ENCODE results near the gene TPM4.
"Not testable (repeated sequence)": the region's sequence is repeated elsewhere in the genome, so short reads cannot be mapped to it uniquely, and the experiment has no call there.

The TPM4 gene

GRCh38 chr19:16099314-16099965 is 23.1 kb downstream of the TPM4 start:
- DNase-seq, result not testable (repeated sequence)

GRCh38 chr19:16100524-16100923 is 24.2 kb downstream of the TPM4 start:
- DNase-seq, result no peak

- DNase-seq, result no peak
These were observed 28.4 kb downstream of the TPM4 start for GRCh38 chr19:16104722-16105121.

- DNase-seq, result no peak
These were observed 29.8 kb downstream of the TPM4 start for GRCh38 chr19:16106121-16106520.

- DNase-seq, result peak; percentile 98
These were observed 35.0 kb downstream of the TPM4 start, which contains the start of gene RAB8A for GRCh38 chr19:16111160-16111908. Gene RAB8A, plus strand, starts transcription at chr19:16111889. Its CDS starts 13 bp downstream, at chr19:16111902.

- DNase-seq, result no peak
These were observed 35.8 kb downstream of the TPM4 start for GRCh38 chr19:16111909-16112752.

- DNase-seq, result no peak
These were observed 36.5 kb downstream of the TPM4 start for GRCh38 chr19:16112778-16113177.

- DNase-seq, result no peak
These were observed 37.4 kb downstream of the TPM4 start for GRCh38 chr19:16113727-16114126.

- DNase-seq, result no peak
These were observed 39.2 kb downstream of the TPM4 start for GRCh38 chr19:16115301-16116039.

GRCh38 chr19:16116067-16116466 is 39.8 kb downstream of the TPM4 start:
- DNase-seq, result no peak

- no peak for DNase-seq
These were observed 41.3 kb downstream of the TPM4 start for GRCh38 chr19:16117594-16118033.

GRCh38 chr19:16118489-16119033 is 42.3 kb downstream of the TPM4 start:
- DNase-seq, result no peak

GRCh38 chr19:16119075-16119857 is 43.0 kb downstream of the TPM4 start:
- DNase-seq, result not testable (repeated sequence)

- DNase-seq, result no peak
These were observed 44.8 kb downstream of the TPM4 start for GRCh38 chr19:16121141-16121540.

- no peak for DNase-seq
These were observed 45.7 kb downstream of the TPM4 start for GRCh38 chr19:16121967-16122366.

GRCh38 chr19:16124953-16125352 is 48.7 kb downstream of the TPM4 start:
- DNase-seq, result no peak

- no peak for DNase-seq
These were observed 49.6 kb downstream of the TPM4 start for GRCh38 chr19:16125737-16126495.

GRCh38 chr19:16127080-16127479 is 50.8 kb downstream of the TPM4 start:
- DNase-seq, result no peak

- DNase-seq, result no peak
These were observed 51.6 kb downstream of the TPM4 start for GRCh38 chr19:16127776-16128371.

GRCh38 chr19:16131648-16132047 is 55.4 kb downstream of the TPM4 start:
- DNase-seq, result no peak

Data from NCI-H1417 treated with DMSO at 0.1 percent for 48 hours (cell line).